Hematopoietic multipotent progenitor cell treated with erythropoietin and hydrocortisone succinate and interleukin-3 and kit ligand, for 6 days (in vitro differentiated cells): Measurements from ENCODE around the gene ANGPTL8.
A peak's percentile ranks its signal among the peaks of the same experiment; 100 is the strongest.

Experiments
- DNase-seq: peaks from one replicate; pipeline ENCODE4 v3.0.0-alpha.2; 2015

ANGPTL8 gene

GRCh38 chr19:11204076-11204602 lies 35.3 kb upstream of the ANGPTL8 start:
- no peak for DNase-seq

- DNase-seq = peak; percentile 78
Measured at GRCh38 chr19:11204943-11205349, 34.5 kb upstream of the ANGPTL8 start.

- DNase-seq = no peak
Measured at GRCh38 chr19:11205939-11206570, 33.4 kb upstream of the ANGPTL8 start.

GRCh38 chr19:11208561-11209471 lies 30.6 kb upstream of the ANGPTL8 start:
- no peak for DNase-seq

GRCh38 chr19:11209839-11210655 lies 29.4 kb upstream of the ANGPTL8 start:
- DNase-seq = no peak

- DNase-seq = no peak
Measured at GRCh38 chr19:11210656-11210928, 28.8 kb upstream of the ANGPTL8 start.

GRCh38 chr19:11214387-11214786 lies 25.0 kb upstream of the ANGPTL8 start:
- no peak for DNase-seq

- DNase-seq = no peak
Measured at GRCh38 chr19:11221082-11221598, 18.3 kb upstream of the ANGPTL8 start.

- no peak for DNase-seq
Measured at GRCh38 chr19:11223200-11223599, 16.2 kb upstream of the ANGPTL8 start.

GRCh38 chr19:11224429-11224828 lies 15.0 kb upstream of the ANGPTL8 start:
- DNase-seq = no peak

GRCh38 chr19:11225172-11225571 lies 14.2 kb upstream of the ANGPTL8 start:
- DNase-seq = no peak

- no peak for DNase-seq
Measured at GRCh38 chr19:11225815-11226214, 13.6 kb upstream of the ANGPTL8 start.

- no peak for DNase-seq
Measured at GRCh38 chr19:11226716-11227166, 12.7 kb upstream of the ANGPTL8 start.

- DNase-seq = peak; percentile 73
Measured at GRCh38 chr19:11227195-11227886, 12.1 kb upstream of the ANGPTL8 start.

- no peak for DNase-seq
Measured at GRCh38 chr19:11230621-11231386, 8.6 kb upstream of the ANGPTL8 start.

- DNase-seq = no peak
Measured at GRCh38 chr19:11232555-11232954, 6.9 kb upstream of the ANGPTL8 start.

GRCh38 chr19:11233073-11233472 lies 6.3 kb upstream of the ANGPTL8 start:
- no peak for DNase-seq

GRCh38 chr19:11234486-11235075 lies 4.8 kb upstream of the ANGPTL8 start:
- peak; percentile 33 for DNase-seq

GRCh38 chr19:11236324-11237301 lies 2.8 kb upstream of the ANGPTL8 start:
- DNase-seq = no peak

- no peak for DNase-seq
Measured at GRCh38 chr19:11237321-11237720, 2.1 kb upstream of the ANGPTL8 start.
